ENCODE results near the gene CLEC17A.
"Not testable (repeated sequence)": the region's sequence is repeated elsewhere in the genome, so short reads cannot be mapped to it uniquely, and the experiment has no call there.

Gene CLEC17A, protein sequence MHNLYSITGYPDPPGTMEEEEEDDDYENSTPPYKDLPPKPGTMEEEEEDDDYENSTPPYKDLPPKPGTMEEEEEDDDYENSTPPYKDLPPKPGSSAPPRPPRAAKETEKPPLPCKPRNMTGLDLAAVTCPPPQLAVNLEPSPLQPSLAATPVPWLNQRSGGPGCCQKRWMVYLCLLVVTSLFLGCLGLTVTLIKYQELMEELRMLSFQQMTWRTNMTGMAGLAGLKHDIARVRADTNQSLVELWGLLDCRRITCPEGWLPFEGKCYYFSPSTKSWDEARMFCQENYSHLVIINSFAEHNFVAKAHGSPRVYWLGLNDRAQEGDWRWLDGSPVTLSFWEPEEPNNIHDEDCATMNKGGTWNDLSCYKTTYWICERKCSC

GRCh38 chr19:14582894-14583340 lies at the start of gene CLEC17A:
Gene CLEC17A (plus strand): TSS chr19:14583084. CDS start chr19:14583161, 77 bp downstream.
- no peak for DNase-seq (ENCODE audit: low read depth)

GRCh38 chr19:14533450-14533849 lies 49.4 kb upstream of the CLEC17A start:
- no peak for DNase-seq (ENCODE audit: low read depth)

DNA sequence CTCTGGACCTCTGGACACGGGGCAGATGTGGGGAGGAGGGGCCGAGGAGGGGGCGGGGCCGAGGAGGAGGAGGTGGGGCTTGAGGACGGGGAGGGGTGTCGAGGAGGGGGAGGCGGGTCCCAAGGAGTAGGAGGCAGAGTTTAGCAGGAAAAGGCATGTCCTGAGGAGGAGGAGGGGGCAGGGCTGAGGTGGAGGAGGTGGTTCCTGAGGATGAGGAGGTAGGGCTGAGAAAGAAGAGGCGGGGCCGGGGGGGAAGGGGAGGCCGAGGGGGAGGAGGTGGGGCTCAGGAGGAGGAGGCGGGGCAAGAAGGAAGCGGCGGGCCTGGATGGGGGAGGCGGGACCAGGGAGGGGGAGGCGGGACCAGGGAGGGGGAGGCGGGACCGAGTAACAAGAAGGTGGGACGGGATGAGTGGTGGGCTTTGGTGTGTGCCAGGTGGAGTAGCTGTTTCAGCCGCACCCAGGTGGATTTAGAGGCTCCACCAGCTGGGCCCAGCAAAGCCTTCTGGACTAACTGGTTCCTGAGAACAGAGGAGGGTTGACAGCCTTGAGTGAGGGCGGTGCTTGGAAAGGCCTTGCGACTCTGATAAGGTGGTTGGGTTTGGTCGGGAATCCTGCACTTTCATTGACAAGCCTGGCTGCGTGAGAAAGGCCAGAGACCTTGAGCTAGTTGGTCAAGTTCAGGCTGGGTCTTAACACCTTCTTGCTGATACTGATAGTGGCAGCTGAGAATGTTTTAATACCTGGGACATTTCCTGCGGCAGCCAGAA lies 45.8 kb upstream of the CLEC17A start:
- DNase-seq (ENCODE audit: low read depth): no peak

- DNase-seq (ENCODE audit: low read depth): no peak
Measured at GRCh38 chr19:14540741-14541525, 42.0 kb upstream of the CLEC17A start.

- DNase-seq (ENCODE audit: low read depth): not testable (repeated sequence)
Measured at GRCh38 chr19:14541979-14542378, 40.9 kb upstream of the CLEC17A start.

DNA sequence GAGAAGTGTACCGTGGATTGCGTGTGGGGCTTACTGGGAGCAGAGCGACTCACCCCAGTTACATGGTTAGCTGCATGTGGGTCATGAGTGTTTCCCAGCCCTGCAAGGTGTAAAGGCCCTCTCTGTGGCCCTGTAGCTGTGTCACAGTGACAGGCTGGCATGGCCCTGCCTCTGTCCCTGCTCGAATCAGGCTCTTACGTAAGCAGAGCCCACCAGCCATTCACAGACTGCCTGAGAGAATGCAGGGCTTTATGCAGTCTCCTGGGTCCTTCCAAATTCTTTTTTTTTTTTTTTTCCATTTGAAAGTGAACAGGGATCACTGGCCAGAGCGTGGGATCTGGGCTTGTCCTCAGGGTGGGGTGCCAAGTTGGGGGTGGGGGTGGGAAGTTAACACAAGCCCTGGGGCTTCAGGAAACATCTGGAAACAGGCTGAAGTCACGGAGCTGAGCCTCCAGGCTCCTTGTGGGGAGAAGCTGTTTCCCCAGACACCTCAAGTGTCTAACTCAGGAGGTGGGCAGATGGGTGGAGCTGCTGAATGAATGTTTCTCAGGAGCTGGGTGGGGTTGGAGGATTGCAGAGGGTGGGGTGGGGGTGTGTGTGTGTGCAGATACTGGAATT lies 40.1 kb upstream of the CLEC17A start:
- no peak for DNase-seq (ENCODE audit: low read depth)

- DNase-seq (ENCODE audit: low read depth): no peak
Measured at GRCh38 chr19:14544047-14544446, 38.8 kb upstream of the CLEC17A start.

GRCh38 chr19:14544977-14545715 lies 37.7 kb upstream of the CLEC17A start:
- no peak for DNase-seq (ENCODE audit: low read depth)

GRCh38 chr19:14545716-14546082 lies 37.2 kb upstream of the CLEC17A start:
- no peak for DNase-seq (ENCODE audit: low read depth)

GRCh38 chr19:14550201-14550754 lies 32.6 kb upstream of the CLEC17A start:
- no peak for DNase-seq (ENCODE audit: low read depth)

DNA sequence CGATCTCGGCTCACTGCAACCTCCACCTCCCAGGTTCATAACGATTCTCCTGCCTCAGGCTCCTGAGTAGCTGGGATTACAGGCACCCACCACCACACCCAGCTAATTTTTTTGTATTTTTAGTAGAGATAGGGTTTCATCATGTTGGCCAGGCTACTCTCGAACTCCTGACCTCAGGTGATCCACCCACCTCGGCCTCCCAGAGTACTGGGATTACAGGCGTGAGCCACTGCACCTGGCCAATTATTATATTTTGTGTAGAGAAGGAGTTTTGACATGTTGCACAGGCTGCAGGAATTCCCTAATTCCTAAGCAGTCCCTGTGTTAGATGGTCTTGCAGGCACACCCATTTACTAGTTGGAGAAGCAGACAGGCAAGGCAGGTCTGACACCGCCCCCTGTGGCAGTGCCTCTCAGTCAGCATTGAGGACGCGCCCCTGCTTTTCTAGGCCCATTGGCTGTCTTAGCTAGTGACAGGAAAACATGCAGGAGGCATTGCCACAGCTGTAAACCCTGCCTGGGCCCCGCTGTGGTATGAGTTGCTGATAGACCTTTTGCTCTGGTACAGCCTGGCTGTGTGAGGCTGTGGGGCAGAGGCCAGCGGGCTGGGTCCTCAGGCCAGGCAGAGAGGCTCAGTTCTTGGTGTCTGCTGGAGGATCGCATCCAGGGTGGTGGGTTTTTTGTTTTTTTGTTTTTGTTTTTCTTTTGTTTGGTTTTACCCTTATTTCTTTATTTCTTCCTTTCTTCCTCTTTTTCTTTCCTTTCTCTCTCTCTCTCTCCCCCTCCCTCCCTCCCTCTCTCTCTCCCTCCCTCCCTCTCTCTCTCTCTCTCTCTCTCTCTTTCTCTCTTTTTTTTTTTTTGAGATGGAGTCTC lies 31.5 kb upstream of the CLEC17A start:
- peak; percentile 60 for DNase-seq (ENCODE audit: low read depth)

DNA sequence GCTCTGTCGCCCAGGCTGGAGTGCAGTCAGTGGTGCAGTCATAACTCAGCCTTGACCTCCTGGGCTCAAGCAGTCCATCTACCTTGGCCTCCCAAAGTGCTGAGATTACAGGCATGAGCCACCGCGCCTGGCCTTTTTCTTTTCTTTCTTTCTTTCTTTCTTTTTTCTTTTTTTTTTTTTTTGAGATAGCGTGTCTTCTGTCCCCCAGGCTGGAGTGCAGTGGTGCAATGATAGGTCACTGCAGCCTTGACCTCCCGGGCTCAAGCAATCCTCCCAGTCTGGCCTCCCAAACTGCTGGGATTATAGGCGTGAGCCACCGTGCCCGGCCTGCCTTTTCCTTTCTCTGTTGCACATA lies 30.9 kb upstream of the CLEC17A start:
- not testable (repeated sequence) for DNase-seq (ENCODE audit: low read depth)

- DNase-seq (ENCODE audit: low read depth): no peak
Measured at GRCh38 chr19:14553042-14553938, 29.6 kb upstream of the CLEC17A start.

DNA sequence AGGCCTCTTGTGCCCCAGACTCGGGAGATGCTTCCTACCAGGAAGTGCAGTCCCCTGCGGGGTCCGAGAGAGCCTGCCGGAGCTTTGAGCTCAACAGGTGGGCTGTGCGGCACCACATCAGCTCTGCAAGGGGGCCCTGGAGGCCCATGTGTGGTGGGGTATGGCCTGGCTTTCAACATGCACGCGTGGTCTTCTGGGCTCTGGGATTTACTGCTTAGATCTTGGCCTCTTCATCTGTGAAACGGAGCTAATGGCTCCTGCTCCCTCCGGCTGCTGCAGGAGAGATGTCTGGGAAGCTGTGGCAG lies 29.0 kb upstream of the CLEC17A start:
- no peak for DNase-seq (ENCODE audit: low read depth)

DNA sequence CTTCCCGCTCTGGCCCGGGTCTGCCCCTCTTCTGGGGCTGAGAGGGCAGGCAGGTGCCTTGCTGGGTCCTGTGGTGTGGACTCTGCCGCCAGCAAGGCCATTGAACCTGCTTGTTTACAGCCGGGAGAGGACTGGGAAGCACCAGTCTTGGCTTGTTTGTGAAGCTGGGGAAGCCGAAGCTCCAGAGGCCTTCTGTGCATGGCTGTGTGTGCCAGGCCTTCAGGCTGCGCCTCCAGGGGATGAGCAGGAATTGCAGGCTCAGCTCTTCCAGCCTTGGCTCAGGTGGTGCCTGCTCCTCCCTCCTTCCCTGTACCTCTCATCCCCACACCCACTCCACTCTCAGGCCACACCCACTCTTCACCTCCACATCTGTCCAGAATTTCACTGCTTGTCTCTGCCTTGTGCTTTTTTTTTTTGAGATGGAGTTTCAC lies 28.5 kb upstream of the CLEC17A start:
- DNase-seq (ENCODE audit: low read depth): no peak

GRCh38 chr19:14555918-14556661 lies 26.8 kb upstream of the CLEC17A start:
- DNase-seq (ENCODE audit: low read depth): no peak

DNA sequence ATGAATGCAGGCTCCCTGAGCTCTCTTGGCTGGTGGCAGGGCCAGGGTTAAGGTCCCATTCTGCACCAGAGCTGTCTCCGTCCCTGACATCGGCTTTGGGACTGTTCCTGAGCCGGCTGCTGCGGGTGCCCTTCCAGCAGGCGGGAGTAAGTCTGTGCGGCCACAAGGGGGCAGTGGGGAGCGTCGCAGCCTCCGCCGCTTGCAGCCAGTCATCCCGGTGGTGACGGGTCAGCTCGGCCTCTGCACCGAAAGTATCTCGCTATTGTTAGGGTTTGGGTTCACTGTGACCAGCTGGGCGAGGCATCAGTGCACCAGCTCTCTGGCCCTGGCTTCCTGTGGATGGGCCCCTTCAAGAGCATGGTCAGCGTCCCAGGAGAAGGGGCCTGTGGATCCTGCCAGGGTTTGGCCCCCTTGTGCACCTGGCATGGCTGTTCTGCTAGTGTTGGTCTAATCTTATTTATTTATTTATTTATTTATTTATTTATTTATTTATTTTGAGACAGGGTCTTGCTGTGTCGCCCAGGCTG lies 26.2 kb upstream of the CLEC17A start:
- peak; percentile 63 for DNase-seq (ENCODE audit: low read depth)

DNA sequence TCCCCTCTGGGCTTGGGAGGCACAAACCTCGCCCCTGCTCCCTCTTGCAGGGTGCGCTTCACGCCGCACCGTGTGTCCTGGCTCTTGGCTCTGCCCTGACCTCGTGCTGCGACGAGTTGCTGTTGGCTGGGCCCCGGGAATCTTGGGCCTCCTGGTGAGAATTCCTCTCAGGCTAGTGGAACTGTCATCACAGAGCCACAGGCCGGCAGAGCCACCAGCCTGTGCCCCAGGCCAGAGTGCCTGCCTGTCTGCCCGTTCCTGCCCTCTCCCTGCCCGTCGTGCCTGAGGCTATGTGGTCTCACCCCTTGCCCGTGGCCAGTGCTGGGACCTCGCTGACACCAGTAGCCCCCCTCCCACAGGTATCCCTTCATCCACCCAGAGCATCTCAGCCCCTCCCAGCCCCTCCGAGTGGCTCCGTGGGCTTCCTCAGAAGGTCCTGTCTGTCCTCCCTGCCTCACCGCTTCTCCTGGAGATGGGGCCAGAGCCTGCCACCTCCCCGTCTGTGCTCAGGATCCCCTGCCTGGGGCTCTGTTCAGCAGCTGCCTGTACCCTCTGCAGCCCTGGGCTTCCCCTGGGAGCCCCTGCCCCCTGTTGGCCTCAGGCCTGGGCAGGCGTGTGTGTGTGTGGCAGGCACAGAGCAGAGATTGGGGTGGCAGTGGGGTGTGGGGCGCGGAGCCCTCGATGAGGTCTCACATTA lies 24.4 kb upstream of the CLEC17A start:
- no peak for DNase-seq (ENCODE audit: low read depth)
